Measurements from ENCODE around the gene SLC25A11.
"Not testable (repeated sequence)": the region's sequence is repeated elsewhere in the genome, so short reads cannot be mapped to it uniquely, and the experiment has no call there.

SLC25A11 gene

DNA sequence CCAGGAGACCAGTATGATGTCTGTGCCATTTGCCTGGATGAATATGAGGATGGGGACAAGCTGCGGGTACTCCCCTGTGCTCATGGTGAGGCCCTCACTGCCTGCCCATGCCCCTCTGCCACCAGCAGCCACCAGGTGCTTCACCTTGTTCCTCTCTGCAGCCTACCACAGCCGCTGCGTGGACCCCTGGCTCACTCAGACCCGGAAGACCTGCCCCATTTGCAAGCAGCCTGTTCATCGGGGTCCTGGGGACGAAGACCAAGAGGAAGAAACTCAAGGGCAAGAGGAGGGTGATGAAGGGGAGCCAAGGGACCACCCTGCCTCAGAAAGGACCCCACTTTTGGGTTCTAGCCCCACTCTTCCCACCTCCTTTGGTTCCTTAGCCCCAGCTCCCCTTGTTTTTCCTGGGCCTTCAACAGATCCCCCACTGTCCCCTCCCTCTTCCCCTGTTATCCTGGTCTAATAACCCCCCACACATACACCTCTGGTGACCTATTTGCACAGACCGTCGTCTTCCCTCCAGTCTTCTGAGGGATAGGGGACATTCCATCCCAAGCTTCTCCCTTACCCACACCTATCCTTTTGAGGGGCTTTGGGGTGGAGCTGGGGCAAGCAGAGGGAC, 4.8 kb upstream of the SLC25A11 start:
- DNase-seq (ENCODE audit: low read depth): peak; percentile 44

DNA sequence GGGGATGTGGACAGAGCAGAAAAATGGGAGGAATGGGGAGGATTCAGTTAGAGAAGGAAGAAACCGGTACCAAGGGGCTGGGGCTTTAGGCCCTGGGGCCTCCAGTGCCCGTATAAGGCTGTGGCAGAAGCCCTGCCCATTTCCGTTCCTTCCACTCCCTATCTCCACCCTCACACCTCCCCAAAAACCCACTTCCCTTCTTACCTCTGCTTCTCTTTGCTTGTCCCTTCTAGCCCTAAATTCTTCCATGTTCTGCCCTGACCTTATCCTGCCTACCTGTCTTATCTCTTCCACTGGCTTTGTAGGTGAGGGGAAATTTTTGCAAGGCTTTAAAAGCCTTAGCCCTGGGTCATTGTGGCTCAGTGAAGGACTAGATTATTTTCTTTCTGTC, 4.3 kb upstream of the SLC25A11 start:
- DNase-seq (ENCODE audit: low read depth): peak; percentile 42

DNA sequence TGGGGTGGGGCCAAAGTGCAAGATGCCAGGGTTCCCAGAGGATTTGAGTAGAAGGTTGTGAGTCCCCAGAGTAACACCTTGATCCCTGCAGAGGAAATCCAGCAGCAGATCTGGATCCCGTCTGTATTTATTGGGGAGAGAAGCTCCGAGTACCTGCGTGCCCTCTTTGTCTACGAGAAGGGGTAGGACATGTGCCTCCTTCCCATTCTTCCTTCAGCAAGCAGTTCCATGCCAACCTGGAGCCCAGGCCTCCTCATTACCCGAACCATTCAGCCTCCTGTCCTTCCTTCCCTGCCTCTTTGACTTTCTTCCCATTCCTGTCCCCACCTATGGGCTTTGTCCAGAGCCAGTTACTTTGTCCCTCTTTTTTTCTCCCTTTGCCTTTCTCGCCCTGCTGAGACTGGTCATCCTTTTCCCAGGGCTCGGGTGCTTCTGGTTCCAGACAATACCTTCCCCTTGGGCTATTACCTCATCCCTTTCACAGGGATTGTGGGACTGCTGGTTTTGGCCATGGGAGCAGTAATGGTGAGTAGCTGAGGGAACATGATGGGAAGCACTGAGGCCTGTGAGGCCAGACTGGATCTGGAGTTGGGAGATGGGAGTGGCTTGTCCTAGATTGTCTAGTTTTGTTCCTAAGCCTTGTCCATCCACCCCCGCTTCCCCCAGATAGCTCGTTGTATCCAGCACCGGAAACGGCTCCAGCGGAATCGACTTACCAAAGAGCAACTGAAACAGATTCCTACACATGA, 3.1 kb upstream of the SLC25A11 start:
- DNase-seq (ENCODE audit: low read depth): no peak

DNA sequence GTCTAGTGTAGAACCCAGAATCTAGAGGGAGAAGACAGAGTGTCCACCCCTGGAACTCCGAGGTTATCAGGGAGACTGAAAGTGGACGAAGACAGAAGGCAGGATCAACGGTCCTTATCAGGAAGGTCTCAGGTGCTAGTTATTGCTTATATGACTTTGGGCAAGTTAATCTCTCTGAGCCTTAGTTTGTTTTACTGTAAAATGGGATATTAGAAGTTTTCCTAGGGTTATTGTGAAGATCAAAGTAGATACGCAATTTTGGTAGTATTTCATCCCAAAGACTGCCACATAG, 1.4 kb upstream of the SLC25A11 start:
- no peak for DNase-seq (ENCODE audit: low read depth)

DNA sequence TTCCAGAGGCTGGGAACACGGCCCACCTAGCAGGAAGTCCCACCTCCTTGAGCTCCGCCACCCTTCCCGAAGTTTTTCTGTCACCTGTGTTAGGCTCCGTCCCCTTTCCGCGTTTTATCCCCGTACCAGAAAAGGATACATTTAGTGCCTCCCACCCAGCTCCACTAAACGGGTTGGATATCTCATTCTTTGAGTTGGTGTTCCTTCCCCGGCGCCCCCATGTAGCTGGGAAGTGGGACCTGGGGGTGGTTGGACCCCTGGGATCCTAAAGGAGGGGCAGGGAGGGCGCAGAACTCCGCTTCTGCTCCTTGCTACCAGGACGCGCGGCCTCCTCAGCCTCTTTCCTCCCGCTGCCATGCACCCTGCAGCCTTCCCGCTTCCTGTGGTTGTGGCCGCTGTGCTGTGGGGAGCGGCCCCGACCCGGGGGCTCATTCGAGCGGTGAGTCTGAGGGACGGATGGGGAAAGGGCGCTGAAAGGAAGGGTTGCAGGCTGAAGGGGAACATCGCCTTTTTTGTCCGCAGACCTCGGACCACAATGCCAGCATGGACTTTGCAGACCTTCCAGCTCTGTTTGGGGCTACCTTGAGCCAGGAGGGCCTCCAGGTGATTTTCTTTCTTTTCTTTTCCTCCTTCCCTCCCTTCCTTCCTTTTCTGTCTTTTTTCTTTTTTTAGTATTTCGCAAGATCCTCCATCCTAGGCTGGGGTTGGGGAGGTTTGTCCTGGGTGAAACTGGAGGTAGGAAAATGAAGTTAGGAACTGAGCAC, 891 bp upstream of the SLC25A11 start:
- peak; percentile 43 for DNase-seq (ENCODE audit: low read depth)

- DNase-seq (ENCODE audit: low read depth): no peak
Measured at GRCh38 chr17:4939546-4939795, 375 bp downstream of the SLC25A11 start.

DNA sequence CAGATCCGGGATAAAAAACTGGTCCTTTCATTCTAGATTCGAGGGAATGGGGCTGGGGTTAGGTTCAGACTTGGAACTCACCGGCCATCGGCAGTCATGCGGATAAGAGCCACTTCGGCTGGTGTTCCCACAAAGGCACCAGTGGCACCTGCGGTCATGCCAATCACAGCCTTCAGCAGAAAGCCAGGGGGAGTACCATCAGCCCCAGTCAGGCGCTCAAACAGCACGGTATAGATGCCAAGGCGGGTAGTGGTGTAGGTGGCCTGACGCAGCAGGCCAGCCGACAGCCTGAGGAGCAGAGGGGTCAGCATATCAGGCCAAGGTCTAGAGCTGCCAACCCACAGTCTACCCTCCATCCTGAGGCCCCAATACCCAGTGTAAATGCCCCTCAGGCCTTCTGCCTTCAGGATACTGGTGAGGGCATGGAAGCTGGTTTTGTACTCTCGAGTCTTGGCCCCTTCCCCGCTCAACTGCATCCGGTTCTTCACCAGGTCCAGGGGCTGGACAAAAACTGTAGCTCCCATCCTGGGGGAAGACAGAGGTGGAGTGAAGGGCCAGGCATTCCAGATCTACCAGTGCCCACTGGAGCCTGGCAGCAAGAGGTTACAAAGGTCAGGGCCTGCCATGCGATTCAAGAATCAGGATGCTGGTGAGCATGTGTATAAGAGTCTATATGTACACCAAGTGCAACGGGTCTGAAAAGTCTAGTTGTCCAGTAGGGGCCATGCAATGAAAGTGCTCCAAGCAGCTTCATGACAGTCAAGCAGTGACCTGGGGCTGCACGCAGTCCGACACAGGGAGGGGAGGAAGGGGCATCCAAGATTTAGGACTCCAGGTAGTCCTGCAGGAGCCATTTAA, 929 bp downstream of the SLC25A11 start:
- no peak for DNase-seq (ENCODE audit: low read depth)

DNA sequence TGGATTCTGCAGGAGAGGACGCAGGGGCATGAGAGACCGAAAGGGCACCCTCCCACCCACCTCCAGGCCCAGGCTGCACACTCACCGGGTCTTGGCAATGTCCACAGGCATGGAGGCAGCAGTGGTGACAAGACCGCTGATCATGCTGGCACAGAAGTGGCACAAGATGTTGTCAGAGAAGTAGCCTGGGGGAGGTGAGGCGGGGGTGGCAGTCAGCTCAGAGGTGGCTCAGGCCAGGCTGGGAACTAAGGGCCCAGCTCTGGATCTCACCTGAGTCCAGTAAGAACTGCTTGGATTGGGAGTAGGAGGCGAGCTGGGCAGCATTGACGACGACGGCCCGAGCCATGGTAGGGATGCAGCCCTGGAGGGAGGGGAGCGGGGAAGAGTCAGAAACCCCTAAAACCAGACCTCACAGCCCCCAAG, 1.8 kb downstream of the SLC25A11 start:
- no peak for DNase-seq (ENCODE audit: low read depth)

DNA sequence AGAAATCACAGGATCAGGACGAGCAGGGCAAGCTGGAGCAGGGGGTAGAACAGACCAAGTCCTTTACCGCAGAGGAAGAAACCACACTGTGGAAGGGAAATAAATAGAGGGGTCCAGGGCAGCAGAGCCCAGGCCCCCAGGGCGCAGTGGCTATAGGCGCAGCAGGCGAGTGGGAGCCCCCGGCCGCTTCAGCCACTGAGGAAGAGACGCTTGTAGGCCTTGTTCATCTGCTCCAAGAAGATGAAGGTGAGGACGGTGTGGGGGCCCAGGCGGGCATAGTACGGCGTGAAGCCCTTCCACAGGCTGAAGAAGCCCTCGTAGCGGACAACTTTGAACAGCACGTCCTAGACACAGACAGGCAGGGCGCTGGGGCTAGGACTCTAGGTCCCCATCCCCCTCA, 2.3 kb downstream of the SLC25A11 start:
- DNase-seq (ENCODE audit: low read depth): no peak

GRCh38 chr17:4936436-4936835, 3.4 kb downstream of the SLC25A11 start:
- DNase-seq (ENCODE audit: low read depth): no peak

GRCh38 chr17:4935650-4936049, 4.2 kb downstream of the SLC25A11 start:
- DNase-seq (ENCODE audit: low read depth): no peak

DNA sequence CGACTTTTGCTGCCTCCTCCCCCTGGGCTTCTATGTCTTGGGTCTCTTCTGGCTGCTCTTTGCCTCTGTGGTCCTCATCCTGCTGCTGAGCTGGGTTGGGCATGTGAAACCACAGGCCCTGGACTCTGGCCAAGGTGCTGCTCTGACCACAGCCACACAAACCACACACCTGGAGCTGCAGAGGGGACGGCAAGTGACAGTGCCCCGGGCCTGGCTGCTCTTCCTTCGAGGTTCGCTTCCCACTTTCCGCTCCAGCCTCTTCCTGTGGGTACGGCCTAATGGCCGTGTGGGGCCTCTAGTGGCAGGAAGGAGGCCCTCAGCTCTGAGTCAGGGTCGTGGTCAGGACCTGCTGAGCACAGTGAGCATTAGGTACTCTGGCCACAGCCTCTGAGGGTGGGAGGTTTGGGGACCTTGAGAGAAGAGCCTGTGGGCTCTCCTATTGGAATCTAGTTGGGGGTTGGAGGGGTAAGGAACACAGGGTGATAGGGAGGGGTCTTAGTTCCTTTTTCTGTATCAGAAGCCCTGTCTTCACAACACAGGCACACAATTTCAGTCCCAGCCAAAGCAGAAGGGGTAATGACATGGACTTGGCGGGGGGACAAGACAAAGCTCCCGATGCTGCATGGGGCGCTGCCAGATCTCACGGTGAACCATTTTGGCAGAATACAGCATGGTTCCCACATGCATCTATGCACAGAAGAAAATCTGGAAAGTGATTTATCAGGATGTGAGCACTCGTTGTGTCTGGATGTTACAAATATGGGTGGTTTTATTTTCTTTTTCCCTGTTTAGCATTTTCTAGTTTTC, 5.5 kb downstream of the SLC25A11 start:
- no peak for DNase-seq (ENCODE audit: low read depth)

DNA sequence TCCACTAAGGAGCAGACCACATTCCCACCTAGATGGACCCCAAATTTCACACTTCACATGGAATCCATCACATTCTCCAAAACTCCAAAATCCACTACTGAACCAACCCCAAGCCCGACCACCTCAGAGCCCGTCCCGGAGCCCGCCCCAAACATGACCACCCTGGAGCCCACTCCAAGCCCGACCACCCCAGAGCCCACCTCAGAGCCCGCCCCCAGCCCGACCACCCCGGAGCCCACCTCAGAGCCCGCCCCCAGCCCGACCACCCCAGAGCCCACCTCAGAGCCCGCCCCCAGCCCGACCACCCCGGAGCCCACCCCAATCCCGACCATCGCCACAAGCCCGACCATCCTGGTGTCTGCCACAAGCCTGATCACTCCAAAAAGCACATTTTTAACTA, 6.2 kb downstream of the SLC25A11 start:
- no peak for DNase-seq (ENCODE audit: low read depth)

GRCh38 chr17:4932756-4933155, 7.1 kb downstream of the SLC25A11 start:
- DNase-seq (ENCODE audit: low read depth): no peak

GRCh38 chr17:4931963-4932362, 7.9 kb downstream of the SLC25A11 start, which contains the start of gene GP1BA:
TSS of gene GP1BA (plus strand) at chr17:4932277. CDS start at chr17:4932605, 328 bp downstream.
- no peak for DNase-seq (ENCODE audit: low read depth)

GRCh38 chr17:4928881-4929280, 11.0 kb downstream of the SLC25A11 start:
- no peak for DNase-seq (ENCODE audit: low read depth)

DNA sequence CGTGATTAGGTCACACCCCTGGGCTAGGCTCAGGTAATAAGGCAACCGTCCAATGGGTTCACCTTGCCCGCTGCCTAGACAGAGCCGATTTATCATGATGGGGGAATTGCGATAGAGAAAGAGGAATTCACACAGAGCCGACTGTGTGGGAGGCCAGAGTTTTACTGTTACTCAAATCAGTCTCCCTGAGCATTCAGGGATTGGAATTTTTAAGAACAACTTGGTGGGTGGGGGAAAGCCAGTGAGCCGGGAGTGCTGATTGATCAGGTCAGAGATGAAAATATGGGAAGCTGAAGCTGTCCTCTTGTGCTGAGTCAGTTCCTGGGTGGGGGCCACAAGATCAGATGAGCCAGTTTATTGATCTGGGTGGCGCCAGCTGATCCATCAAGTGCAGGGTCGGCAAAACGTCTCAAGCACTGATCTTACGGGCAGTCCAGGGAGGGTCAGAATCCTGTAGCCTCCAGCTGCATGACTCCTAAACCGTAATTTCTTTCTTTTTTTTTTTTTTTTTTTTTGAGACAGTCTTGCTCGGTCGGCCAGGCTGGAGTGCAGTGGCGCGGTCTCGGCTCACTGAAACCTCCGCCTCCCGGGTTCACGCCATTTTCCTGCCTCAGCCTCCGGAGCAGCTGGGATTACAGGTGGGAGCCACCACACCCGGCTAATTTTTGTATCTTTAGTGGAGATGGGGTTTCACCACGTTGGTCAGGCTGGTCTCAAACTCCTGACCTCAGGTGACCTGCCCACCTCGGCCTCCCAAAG, 13.1 kb downstream of the SLC25A11 start:
- DNase-seq (ENCODE audit: low read depth): not testable (repeated sequence)

DNA sequence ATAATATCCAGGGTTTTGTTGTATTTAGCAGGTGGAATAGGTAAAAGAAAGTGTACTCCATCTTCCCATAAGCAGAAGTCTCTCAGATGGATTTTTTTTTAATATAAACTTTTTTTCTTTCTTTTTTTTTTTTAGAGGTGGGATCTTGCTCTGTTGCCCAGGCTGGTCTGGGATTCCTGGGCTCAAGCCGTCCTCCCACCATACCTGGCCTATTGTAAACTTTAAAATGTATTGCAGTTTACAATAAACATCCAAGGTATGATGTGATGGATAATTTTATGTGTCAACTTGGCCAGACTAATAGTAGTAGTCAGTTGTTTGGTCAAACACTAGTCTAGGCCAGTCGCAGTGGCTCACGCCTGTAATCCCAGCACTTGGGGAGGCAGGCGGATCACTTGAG, 18.5 kb downstream of the SLC25A11 start:
- no peak for DNase-seq (ENCODE audit: low read depth)

GRCh38 chr17:4920351-4921048, 19.3 kb downstream of the SLC25A11 start:
- DNase-seq (ENCODE audit: low read depth): no peak

- DNase-seq (ENCODE audit: low read depth): no peak
Measured at GRCh38 chr17:4919511-4920047, 20.3 kb downstream of the SLC25A11 start.

Data from activated T-cell treated with anti-CD3 and anti-CD28 coated beads for 48 hours (primary cell).